Measurements from ENCODE around the gene ARMC9.
A peak's percentile ranks its signal among the peaks of the same experiment; 100 is the strongest.

The ARMC9 gene

DNA sequence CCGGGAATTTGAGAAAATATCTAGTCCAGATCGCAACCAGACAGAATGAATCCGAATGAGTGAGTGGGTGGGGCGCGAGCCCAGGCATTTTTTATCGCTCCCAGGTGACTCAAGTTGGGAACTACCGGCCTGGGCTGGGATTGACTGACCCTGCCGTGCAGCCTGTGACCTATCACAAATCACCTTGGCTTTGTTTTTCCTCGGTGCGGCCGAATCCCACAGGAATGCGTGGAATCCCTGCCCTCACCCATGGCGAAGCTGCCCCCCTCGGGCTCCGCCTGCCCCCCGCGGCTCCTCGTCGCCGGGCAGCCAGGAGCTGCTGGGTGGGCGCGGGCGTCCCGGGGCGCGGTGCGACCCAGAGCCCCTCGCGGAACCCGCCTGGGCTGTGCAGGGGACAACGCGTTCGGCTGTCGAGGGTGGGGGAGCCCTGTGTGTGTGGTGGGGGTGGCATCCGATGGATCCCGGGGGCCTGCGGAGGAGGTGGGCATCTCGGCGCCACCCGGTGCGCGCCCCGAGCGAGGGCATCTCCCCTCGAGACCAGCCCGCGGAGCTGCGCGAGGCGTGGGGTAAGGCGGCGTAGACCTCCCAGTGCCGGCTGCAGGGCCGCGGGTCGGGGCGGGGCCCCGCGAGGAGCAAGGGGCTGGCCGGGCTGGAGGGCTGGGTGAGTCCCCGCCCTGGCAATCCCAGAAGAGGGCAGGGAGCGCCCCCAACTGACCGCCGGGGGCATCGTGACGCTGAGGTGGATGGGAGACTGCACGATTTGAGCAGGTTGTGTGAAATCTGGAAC, 213.6 kb downstream of the ARMC9 start:
- TF ChIP-seq, protein P1, sequence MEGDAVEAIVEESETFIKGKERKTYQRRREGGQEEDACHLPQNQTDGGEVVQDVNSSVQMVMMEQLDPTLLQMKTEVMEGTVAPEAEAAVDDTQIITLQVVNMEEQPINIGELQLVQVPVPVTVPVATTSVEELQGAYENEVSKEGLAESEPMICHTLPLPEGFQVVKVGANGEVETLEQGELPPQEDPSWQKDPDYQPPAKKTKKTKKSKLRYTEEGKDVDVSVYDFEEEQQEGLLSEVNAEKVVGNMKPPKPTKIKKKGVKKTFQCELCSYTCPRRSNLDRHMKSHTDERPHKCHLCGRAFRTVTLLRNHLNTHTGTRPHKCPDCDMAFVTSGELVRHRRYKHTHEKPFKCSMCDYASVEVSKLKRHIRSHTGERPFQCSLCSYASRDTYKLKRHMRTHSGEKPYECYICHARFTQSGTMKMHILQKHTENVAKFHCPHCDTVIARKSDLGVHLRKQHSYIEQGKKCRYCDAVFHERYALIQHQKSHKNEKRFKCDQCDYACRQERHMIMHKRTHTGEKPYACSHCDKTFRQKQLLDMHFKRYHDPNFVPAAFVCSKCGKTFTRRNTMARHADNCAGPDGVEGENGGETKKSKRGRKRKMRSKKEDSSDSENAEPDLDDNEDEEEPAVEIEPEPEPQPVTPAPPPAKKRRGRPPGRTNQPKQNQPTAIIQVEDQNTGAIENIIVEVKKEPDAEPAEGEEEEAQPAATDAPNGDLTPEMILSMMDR (IDR thresholded peaks at IDR 0.05; ENCODE audit: insufficient read depth, low read length, poor library complexity, severe bottlenecking), result peak; percentile 89
- no peaks in the 10 kb centered on the region for H3K27me3 ChIP-seq (replicated peaks; ENCODE audit: control insufficient read depth, insufficient read depth, low read length)
- peak overlapping the region; percentile 57 for H3K4me3 ChIP-seq (replicated peaks; ENCODE audit: low read depth, low read length)
- peak; percentile 87 for DNase-seq (ENCODE audit: extremely low read depth, insufficient read length)
- H3K36me3 ChIP-seq (ENCODE audit: control insufficient read depth, insufficient read depth, low read length), result no peaks in the 10 kb centered on the region

DNA sequence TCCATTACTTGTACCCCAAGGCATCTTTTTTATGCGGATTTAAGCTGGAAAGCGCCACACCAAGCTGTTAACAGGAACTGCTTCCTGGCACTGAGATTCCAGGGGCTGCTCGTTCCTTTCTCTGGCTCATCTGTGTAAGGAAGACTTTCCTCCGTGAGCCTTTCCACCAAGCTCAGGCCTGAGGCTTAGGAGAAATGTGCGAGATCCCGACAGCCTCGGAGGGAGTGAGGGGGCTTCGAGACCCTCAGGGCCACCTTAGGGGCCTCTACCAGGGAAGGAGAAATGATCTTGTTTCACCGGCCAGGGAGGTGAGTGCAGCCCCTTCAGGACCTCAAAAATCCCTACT, 214.2 kb downstream of the ARMC9 start:
- TF ChIP-seq, protein P1 (IDR thresholded peaks at IDR 0.05; ENCODE audit: insufficient read depth, low read length, poor library complexity, severe bottlenecking), result no peak
- DNase-seq (ENCODE audit: extremely low read depth, insufficient read length), result no peak
- H3K27me3 ChIP-seq (replicated peaks; ENCODE audit: control insufficient read depth, insufficient read depth, low read length), result no peaks in the 10 kb centered on the region
- no peaks in the 10 kb centered on the region for H3K36me3 ChIP-seq (ENCODE audit: control insufficient read depth, insufficient read depth, low read length)
- no peak overlapping the region for H3K4me3 ChIP-seq (replicated peaks; ENCODE audit: low read depth, low read length)

DNA sequence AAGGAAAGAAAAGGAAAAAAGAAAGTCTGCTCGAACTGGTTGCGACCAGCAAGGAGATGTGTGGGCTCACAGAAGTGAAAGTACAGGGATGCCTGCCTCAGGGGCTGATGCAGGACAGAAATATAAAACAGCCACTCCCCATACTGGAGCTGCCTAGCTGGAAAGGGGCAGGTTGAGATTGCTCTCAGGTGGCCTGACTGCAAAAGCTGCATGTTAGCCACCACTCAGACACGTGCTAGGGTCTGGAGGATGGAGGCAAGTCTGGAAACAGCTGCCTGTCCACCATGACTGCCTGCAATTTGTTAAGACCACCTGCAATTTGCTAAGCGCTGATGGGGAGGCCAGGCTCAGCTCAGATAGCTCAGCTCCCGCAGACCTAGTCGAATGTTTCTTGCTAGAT, 215.0 kb downstream of the ARMC9 start:
- Histone ChIP-seq H3K27me3 (replicated peaks; ENCODE audit: control insufficient read depth, insufficient read depth, low read length) (no peaks in the 10 kb centered on the region), H3K36me3 (ENCODE audit: control insufficient read depth, insufficient read depth, low read length) (no peaks in the 10 kb centered on the region), H3K4me3 (replicated peaks; ENCODE audit: low read depth, low read length) (no peak overlapping the region)
- DNase-seq (ENCODE audit: extremely low read depth, insufficient read length), result no peak
- TF ChIP-seq, protein P1 (IDR thresholded peaks at IDR 0.05; ENCODE audit: insufficient read depth, low read length, poor library complexity, severe bottlenecking), result no peak

DNA sequence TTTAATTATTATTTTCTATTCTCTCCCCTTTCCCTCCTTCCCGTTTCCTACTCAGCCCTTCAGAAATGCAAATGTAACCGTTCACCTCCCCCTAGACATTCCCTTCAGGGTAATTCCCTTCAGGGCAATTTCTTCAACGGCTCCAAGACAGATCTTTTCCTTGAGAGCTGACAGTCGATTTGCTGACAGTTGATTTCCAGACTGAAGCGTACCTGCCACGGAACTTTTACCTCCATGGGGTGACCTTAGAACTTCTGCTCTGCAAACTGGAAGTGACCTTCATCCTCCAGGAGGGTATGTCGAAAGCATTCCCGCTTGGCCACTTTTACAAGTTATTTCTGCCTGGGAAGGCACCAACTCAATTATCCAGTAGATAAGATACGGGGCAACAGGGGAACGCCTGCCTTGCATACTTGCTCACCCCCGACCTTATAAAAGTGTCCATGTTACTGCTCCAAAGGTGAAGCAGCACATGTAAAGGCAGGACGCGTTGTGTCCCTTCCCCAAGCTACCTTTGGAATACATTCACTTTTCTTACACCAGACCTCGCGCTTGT, 215.6 kb downstream of the ARMC9 start:
- no peak overlapping the region for H3K4me3 ChIP-seq (replicated peaks; ENCODE audit: low read depth, low read length)
- H3K36me3 ChIP-seq (ENCODE audit: control insufficient read depth, insufficient read depth, low read length), result no peaks in the 10 kb centered on the region
- no peak for DNase-seq (ENCODE audit: extremely low read depth, insufficient read length)
- H3K27me3 ChIP-seq (replicated peaks; ENCODE audit: control insufficient read depth, insufficient read depth, low read length), result no peaks in the 10 kb centered on the region
- TF ChIP-seq, protein P1 (IDR thresholded peaks at IDR 0.05; ENCODE audit: insufficient read depth, low read length, poor library complexity, severe bottlenecking), result no peak

DNA sequence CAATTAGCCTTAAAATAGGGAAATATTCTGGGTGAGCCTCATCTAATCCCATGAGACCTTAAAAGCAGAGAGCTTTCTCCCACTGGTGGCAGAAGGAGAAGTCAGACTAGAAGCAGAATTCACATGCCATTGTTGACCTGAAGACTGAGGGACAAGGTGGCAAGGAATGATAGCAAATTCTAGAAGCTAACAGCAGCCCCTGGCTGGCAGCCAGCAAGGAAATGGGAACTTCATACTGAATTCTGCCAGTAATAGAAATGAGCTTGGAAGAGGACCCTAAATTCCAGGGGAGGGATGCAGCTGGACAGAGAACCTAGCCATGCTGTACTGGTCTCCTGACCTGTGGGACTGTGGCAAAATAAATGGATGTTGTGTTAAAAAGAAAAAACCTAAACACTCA, 216.6 kb downstream of the ARMC9 start:
- H3K4me3 ChIP-seq (replicated peaks; ENCODE audit: low read depth, low read length), result no peak overlapping the region
- DNase-seq (ENCODE audit: extremely low read depth, insufficient read length), result no peak
- TF ChIP-seq, protein P1 (IDR thresholded peaks at IDR 0.05; ENCODE audit: insufficient read depth, low read length, poor library complexity, severe bottlenecking), result no peak
- H3K36me3 ChIP-seq (ENCODE audit: control insufficient read depth, insufficient read depth, low read length), result no peaks in the 10 kb centered on the region
- H3K27me3 ChIP-seq (replicated peaks; ENCODE audit: control insufficient read depth, insufficient read depth, low read length), result no peaks in the 10 kb centered on the region

Data from GM06990 (cell line).